Measurements from ENCODE around the gene ZMIZ1.

- TF ChIP-seq CTCF (IDR thresholded peaks at IDR 0.05) = no peak
- no peak for TF ChIP-seq POLR2A (IDR thresholded peaks at IDR 0.05)
These were observed 15.7 kb upstream of the ZMIZ1 start for GRCh38 chr10:79053081-79053434.
